ENCODE data around the gene FXYD2.

DNA sequence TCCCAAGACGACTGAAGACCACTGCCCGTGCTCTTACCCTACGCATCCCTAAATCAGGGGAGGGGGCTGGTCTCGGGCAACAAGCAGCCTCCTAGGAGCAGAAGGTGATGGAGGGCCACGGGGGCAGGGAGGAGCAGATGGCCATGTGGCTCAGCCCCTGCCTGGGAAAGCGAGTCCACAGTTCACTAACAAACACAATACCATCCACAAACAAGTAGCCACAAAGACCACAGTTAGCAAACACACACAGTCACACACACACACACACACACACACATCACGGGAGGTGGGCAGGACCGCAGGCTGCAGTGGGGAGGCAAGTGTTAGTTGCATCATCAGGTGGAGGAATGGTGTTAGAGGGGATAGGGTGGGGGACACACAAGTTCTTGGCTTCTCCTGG lies 13.2 kb upstream of the FXYD2 start:
- TF ChIP-seq EP300 (IDR thresholded peaks at IDR 0.05), result no peak
- TF ChIP-seq, protein P1, sequence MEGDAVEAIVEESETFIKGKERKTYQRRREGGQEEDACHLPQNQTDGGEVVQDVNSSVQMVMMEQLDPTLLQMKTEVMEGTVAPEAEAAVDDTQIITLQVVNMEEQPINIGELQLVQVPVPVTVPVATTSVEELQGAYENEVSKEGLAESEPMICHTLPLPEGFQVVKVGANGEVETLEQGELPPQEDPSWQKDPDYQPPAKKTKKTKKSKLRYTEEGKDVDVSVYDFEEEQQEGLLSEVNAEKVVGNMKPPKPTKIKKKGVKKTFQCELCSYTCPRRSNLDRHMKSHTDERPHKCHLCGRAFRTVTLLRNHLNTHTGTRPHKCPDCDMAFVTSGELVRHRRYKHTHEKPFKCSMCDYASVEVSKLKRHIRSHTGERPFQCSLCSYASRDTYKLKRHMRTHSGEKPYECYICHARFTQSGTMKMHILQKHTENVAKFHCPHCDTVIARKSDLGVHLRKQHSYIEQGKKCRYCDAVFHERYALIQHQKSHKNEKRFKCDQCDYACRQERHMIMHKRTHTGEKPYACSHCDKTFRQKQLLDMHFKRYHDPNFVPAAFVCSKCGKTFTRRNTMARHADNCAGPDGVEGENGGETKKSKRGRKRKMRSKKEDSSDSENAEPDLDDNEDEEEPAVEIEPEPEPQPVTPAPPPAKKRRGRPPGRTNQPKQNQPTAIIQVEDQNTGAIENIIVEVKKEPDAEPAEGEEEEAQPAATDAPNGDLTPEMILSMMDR (IDR thresholded peaks at IDR 0.05), result no peak
